NCI-H2227 (cell line): ENCODE results near the gene PLXNA4.
A peak's percentile ranks its signal among the peaks of the same experiment; 100 is the strongest.

Experiments
- DNase-seq: peaks from one replicate; lab custom pipeline; 2025; ENCODE audit not compliant: unreplicated experiment; lab: John Stamatoyannopoulos, UW

The PLXNA4 gene

GRCh38 chr7:132336797-132337196, 239.5 kb downstream of the PLXNA4 start:
- no peak for DNase-seq

DNA sequence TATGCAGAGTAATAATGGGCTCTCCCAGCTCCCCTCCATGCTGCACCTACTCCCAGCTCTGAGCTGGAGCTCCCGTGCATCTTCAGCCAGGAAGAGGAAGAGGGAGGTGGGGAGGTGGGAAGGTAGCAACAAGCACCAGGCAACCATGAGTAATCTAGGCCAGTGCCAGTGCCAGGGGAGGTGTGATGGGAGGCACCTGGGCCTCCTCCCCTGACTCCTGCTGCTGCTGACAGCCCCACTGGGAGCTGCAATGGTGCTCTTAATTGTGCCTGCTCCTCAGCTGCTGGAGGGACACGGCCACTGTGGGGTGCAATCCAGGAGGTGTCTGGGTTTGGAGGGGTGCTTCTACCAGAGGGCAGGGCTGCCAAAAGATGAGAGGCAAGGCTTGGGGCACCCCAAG, 243.0 kb downstream of the PLXNA4 start:
- no peak for DNase-seq

GRCh38 chr7:132328760-132329159, 247.5 kb downstream of the PLXNA4 start:
- DNase-seq = no peak

DNA sequence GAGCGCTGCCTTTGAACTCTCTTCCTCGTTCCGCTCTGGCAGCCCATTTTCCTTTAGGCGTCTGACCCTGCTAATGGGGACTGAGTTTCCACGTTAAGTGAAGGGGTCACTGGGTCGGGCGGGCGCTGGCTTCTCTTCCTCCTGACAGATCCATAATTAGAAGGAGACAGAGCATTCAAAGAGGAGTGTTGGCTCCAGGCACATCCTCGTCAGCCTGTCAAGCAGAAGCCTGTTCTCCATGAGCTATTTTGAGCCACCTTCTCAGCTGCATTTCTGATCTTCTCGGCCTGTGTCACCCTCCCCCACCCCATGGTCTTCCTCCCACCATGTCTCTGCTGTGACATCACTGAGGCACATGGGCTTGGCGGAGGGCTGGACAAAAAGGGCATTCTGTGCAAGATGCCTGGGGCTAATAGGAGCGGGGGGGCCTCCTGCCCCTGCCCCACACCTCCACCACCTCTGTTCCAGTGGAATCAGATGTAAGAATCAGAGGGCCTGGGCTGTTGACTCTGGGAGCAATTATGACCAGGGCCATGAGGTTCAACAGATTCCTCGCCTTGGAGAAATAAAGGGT, 248.1 kb downstream of the PLXNA4 start:
- DNase-seq = no peak

DNA sequence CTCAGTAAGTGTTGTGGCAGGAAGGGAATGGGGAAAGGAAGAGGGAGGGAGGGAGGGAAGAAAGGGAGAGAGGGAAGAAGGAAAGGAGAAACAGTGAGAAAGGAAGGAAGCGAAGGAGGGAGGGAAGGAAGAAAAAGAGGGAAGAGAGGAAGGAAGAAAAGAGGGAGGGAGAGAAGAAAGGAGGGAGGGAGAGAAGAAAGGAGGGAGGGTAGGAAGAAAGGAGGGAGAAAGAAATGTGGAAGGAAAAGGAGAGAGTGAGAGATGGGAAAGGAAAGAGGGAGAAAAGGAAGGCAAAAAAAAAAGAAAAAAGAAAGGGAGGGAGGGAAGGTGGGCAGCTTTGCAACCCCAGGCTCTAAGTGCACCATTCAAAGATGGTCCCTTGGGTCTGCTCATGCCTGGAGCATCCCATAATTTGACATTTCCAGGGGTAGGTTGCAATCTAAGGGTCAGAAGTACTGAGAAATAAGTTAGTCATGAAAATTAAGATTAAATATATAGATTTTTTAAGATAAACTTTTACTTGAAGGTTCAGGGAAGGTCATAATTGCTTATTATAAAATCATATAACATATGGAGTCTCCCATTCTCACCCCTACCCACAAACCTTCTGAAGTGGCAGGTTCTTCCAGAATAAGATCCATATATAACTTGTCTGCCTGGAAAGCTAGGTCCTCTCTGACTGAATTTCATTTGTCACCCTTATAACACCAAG, 249.2 kb downstream of the PLXNA4 start:
- DNase-seq = no peak

DNA sequence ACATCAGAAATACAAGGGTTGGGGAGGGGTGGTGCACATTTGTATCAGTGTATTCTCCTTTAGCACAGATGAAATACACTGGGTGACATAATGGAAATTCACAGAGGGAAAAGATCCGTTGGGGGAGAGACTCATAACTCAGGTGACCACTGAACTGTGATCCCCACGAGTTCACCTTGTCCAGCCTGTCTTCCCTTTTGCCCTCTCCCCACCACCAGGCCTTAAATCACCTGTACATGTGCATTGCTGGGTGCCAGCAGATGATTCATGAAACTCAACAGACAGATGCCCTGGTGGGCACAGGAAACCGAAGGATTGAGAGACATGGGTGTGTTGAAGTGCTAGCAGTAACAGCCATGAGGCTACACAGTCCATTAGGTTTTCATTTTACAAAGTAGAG, 253.3 kb downstream of the PLXNA4 start:
- DNase-seq = no peak

GRCh38 chr7:132321387-132321786, 254.9 kb downstream of the PLXNA4 start:
- peak; percentile 21 for DNase-seq

GRCh38 chr7:132319481-132319880, 256.8 kb downstream of the PLXNA4 start:
- DNase-seq = no peak

DNA sequence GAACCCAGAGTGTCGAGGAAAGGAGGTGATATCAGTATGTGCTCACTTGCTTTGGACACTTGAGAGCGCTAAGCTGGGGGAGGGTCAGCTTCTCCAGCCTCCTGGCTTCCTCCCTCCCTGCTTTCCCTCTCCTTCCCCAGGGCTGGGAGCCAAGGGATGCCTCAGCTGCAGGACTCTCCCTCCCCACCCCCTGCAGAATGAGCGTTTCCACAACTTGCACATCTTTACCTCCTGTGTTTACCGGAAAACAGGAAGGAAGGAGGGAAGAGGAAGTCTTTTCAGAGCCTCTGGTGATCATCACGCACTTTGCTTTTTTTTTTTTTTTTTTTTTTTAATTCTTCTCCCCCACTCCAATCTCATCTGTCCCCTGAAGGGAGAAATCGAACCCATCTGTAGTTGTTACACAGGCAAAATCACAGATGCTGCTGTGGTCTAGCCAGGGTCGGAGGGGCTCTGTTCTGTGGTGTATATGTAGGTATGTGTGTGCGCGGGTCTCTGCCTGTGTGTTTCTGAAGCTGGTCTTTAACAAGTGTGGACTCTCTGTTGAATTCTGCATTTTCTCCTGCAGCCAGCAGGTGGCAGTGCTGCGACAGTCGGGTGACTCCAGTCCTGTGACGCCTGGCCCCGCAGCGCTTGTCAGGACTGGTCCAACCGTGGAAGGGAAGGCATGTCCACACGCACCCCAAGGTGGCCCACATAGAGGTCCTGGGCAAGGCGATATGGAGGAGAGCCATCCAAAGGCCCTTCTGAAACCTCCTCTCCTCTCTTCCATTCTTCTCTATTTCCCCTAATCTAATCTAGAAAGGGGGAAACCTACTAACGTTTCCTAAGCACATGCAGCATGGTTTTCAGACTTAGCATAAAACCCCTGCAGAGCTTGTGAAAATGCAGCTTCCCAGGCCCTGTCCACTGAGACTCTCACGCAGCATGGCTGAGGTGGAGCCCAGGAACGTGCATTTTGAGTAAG, 257.6 kb downstream of the PLXNA4 start:
- peak; percentile 91 for DNase-seq

DNA sequence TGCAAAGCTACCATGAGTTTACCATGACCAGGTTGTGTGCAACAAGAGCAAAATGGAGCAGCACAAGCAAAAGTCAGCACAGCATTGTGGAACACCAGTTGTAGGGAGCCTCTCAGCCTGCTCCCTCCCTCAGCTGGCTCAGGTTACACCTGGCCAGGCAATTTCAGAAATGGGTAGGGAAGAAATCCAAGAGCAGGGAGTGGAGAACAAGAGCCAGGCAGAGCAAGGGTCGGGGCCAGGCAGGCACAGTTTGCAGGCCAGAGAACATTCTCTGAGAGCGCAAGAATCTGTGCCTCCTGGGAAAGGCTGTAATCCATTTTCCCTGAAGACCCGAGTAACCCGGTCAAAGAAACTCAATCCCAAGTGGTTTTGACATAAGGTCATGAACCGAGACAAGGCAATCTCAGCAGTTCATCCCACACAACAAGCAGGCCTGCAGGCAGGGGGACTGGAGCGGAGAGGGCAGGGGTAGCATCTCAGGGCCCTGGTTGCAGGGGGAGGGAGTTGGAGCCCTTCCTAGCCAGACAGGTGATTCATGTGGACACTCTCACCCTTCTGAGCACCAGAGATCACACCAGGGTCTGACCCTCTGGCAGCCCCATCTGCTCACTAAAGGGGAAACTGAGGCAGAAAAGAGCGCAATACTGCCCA, 258.4 kb downstream of the PLXNA4 start:
- no peak for DNase-seq

- DNase-seq = no peak
Observed at GRCh38 chr7:132312531-132313055, 263.7 kb downstream of the PLXNA4 start.

- DNase-seq = peak; percentile 28
Observed at GRCh38 chr7:132311733-132312132, 264.5 kb downstream of the PLXNA4 start.

- DNase-seq = no peak
Observed at GRCh38 chr7:132309102-132309805, 267.0 kb downstream of the PLXNA4 start.

GRCh38 chr7:132307465-132307864, 268.8 kb downstream of the PLXNA4 start:
- DNase-seq = no peak

- DNase-seq = no peak
Observed at GRCh38 chr7:132300599-132301277, 275.5 kb downstream of the PLXNA4 start.

DNA sequence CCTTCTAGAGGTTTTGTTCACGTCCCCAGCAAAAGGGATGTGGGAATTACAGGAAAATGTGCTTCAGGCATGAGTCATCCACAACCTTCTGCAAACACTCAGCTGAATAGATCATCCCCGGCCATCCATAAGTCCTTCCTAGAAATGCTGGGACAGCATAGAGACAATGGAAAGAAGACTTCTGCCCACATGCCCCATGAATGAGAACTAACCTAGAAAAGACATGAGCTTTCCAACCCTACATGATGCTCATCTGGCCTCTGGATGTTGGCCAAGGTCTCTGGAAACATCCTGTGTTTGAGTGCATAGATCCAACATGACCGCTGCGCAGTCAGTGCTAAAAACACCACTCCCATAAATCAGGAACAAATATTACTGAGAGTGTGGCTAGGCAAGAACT, 277.5 kb downstream of the PLXNA4 start:
- no peak for DNase-seq

- DNase-seq = no peak
Observed at GRCh38 chr7:132296820-132297219, 279.4 kb downstream of the PLXNA4 start.

- no peak for DNase-seq
Observed at GRCh38 chr7:132295175-132295574, 281.1 kb downstream of the PLXNA4 start.

- no peak for DNase-seq
Observed at GRCh38 chr7:132292803-132293202, 283.5 kb downstream of the PLXNA4 start.

DNA sequence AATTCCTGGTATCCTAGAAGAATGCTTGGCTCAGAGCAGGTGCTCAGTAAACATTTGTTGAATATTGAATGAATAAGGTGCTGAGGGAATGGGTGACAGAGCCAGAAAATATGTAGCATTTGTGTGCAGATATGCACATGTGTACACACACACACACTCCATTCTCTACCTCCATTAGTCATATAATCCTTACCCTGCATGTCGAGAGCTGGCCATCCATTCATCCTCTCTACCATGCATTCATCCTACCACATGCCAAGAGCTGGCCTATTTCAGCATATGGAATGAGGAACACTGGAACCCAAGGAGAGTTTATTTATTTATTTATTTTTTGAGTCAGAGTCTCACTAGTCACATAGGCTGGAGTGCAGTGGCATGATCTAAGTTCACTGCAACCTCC, 284.8 kb downstream of the PLXNA4 start:
- no peak for DNase-seq
